Activated gamma-delta T cell treated with Interleukin-2 at 50 U/mL for 16 hours (primary cell): ENCODE results near the gene OR52E4.

Experiments
- DNase-seq: peaks from one replicate; pipeline ENCODE4 v3.0.0-alpha.2; 2020

The OR52E4 gene

GRCh38 chr11:5929571-5930368 lies 49.3 kb downstream of the OR52E4 start:
- no peak for DNase-seq

DNA sequence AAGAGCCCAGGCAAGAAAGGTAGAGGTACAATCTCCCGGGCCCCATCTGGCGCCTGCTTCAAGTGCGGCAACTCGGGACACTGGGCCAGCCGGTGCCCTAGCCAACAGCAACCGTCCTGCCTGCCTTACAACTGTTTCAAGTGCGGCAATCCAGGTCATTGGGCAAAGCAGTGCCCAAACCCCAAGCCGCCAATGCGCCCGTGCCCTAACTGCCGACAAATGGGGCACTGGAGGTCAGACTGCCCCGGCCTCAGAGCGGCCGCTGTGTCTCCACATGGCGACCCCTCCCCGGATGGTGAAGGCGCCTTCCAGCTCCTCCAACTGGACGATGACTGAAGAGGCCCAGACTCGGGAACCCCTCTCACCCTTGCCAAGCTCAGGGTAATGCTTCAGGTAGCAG lies 50.2 kb downstream of the OR52E4 start:
- no peak for DNase-seq

GRCh38 chr11:5931061-5931460 lies 50.6 kb downstream of the OR52E4 start:
- DNase-seq, result no peak

GRCh38 chr11:5932671-5933070 lies 52.2 kb downstream of the OR52E4 start:
- no peak for DNase-seq

- no peak for DNase-seq
Measured at GRCh38 chr11:5933116-5933515, 52.7 kb downstream of the OR52E4 start.
